Mesothelial cell of epicardium (in vitro differentiated cells): Measurements from ENCODE around the gene PRDM16. TPM values are rescaled to one million over a fixed set of nuclear protein-coding genes. Genes with fewer than 3 reads are reported as not detected.

Source experiments
- DNase-seq, 2 experiments: peaks; one replicate each; pipeline ENCODE4 v3.0.0; 2021; ENCODE audit warnings: low spot score in 2 of 2; ENCODE audit not compliant: unreplicated experiment in 2 of 2
- H3K27ac Mint-ChIP-seq: 2 replicates; pipeline ENCODE4 v1.8.0; 2021; ENCODE audit warnings: mixed read lengths
- H3K27me3 Mint-ChIP-seq: 2 replicates; pipeline ENCODE4 v1.8.0; 2021; ENCODE audit warnings: low read depth, mixed read lengths
- H3K36me3 Mint-ChIP-seq: 2 replicates; pipeline ENCODE4 v1.8.0; 2021; ENCODE audit warnings: mixed read lengths
- H3K4me1 Mint-ChIP-seq: 2 replicates; pipeline ENCODE4 v1.8.0; 2021; ENCODE audit warnings: mixed read lengths
- H3K4me3 Mint-ChIP-seq: 2 replicates; pipeline ENCODE4 v1.8.0; 2021; ENCODE audit warnings: mild to moderate bottlenecking, moderate library complexity, mixed read lengths
- H3K9me3 Mint-ChIP-seq: 2 replicates; pipeline ENCODE4 v1.8.0; 2021; ENCODE audit warnings: mixed read lengths
- total RNA-seq: library from RNA; stranded (reverse); gene quantifications from 3 replicates; pipeline ENCODE4 v1.2.1, GENCODE V29; 2021
- TF ChIP-seq, protein P1 (sequence below): fragments of 200-600 bp; sonication (generic); IDR thresholded peaks from one replicate; pipeline ENCODE4 v1.5.0; 2021; ENCODE audit warnings: antibody characterized with exemption; ENCODE audit not compliant: unreplicated experiment

The PRDM16 gene
- total RNA-seq, 1 donor from 2014 or later: 1.4 TPM

DNA sequence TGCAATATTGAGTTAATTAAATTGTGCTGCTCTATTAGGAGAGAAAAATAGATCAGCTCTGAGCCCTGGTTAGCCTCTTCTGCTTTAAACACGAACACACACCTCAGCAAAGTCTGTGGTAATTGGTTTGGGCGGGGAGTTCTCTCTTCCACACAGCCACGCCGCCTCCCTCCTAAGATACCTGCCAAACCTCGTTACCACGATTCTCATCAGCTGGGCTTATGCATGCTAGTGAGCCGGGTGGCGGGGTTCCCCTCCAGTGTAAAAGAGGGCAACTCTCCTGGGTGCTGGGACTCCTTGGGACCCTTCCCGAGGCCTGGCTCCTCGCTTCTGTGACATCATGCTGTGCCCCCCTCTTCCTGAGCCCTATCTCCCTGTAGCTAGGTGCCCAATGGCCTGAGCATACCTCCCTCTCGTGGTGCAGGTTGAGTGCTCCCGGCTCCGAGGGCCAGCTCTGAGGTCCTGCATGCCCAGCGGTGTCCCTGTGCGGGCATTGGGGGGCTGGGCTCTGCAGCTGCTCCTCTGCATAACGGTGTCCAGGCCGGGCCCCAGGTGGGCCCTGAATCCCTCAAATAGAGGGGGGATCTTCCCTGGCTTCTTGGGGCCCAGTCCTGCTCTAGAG lies 182.9 kb downstream of the PRDM16 start:
- TF ChIP-seq, protein P1, sequence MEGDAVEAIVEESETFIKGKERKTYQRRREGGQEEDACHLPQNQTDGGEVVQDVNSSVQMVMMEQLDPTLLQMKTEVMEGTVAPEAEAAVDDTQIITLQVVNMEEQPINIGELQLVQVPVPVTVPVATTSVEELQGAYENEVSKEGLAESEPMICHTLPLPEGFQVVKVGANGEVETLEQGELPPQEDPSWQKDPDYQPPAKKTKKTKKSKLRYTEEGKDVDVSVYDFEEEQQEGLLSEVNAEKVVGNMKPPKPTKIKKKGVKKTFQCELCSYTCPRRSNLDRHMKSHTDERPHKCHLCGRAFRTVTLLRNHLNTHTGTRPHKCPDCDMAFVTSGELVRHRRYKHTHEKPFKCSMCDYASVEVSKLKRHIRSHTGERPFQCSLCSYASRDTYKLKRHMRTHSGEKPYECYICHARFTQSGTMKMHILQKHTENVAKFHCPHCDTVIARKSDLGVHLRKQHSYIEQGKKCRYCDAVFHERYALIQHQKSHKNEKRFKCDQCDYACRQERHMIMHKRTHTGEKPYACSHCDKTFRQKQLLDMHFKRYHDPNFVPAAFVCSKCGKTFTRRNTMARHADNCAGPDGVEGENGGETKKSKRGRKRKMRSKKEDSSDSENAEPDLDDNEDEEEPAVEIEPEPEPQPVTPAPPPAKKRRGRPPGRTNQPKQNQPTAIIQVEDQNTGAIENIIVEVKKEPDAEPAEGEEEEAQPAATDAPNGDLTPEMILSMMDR: no peak
- no peak for DNase-seq
- peaks cover 44% of the 10 kb centered on the region for H3K27me3 Mint-ChIP-seq
- no peaks in the 10 kb centered on the region for H3K36me3 Mint-ChIP-seq
- no peak overlapping the region for H3K27ac Mint-ChIP-seq
- no peak overlapping the region for H3K4me3 Mint-ChIP-seq
- H3K4me1 Mint-ChIP-seq: peaks cover 21% of the 10 kb centered on the region
- no peaks in the 10 kb centered on the region for H3K9me3 Mint-ChIP-seq

DNA sequence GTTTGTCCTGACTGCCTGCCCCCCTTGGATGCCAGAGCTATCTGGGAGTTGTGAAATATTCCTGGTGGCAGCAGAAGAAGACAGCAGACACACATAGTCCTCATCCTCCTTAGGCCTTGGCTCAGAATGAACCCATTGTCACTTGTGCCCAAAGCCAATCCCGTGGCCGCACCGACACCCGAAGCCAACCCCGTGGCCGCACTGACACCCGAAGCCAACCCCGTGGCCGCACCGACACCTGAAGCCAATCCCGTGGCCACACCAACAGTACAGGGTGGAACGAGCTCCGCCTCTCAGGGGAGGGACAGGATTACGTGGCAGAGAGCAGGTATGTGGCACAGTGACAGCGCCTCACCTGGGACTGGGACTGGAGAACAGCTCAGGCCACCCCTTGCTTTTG lies 186.7 kb downstream of the PRDM16 start:
- Mint-ChIP-seq H3K4me3 (no peak overlapping the region), H3K36me3 (no peaks in the 10 kb centered on the region), H3K4me1 (peaks cover 4% of the 10 kb centered on the region), H3K9me3 (peaks cover 4% of the 10 kb centered on the region), H3K27ac (no peak overlapping the region), H3K27me3 (peaks cover 32% of the 10 kb centered on the region)
- TF ChIP-seq, protein P1: no peak
- DNase-seq: no peak

DNA sequence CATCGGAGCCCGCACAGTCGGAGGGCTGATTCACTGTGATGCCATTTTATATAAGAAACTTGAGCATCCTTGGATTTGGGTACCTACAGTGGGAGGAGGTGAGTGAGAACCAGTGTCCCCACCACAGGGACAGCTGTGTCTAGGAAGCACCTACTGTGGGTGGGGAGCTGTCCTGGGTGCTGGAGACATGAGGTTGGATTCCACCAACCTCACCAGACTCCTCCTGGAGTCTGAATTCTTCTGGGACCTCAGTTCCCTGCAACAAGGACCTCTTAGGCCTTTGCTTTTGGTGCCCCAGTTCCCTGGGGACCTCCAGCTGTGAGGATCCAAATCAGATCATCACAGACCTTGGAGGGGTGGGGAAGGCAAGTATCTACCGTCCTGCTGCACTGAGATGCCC lies 188.8 kb downstream of the PRDM16 start:
- H3K27me3 Mint-ChIP-seq: peaks cover 35% of the 10 kb centered on the region
- TF ChIP-seq, protein P1: no peak
- no peak overlapping the region for H3K4me3 Mint-ChIP-seq
- peaks cover 4% of the 10 kb centered on the region for H3K9me3 Mint-ChIP-seq
- H3K27ac Mint-ChIP-seq: no peak overlapping the region
- H3K36me3 Mint-ChIP-seq: no peaks in the 10 kb centered on the region
- DNase-seq: no peak
- peaks cover 4% of the 10 kb centered on the region for H3K4me1 Mint-ChIP-seq

DNA sequence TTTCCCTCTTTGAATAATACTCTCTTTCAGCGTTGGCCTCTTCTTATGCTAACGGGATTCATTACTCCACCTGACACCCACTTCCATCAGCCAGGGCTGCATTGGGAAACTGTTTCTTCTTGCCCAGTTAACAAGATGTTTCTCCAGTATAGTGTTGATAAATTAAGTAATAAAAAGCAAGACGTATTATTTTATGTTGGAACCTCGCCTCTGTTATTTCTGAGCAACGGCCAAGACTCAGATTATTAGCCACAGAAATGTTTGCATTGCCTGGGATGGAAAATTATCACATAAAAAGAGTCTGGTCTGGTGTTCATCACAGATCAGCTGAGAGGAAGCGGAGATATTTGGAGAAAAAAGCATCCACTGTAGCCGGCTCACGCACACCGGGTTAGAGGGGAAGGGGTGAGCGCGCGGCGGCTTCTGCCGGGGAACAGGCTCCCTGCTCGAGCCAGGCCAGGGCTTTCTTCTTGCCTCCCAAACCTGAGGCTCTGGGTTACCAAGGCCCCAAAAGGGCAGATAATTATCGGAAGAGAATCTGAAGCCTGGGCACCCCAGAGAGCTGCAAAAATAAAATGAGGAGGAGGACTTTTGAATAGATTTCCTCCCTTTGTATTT lies 189.5 kb downstream of the PRDM16 start:
- H3K9me3 Mint-ChIP-seq: peaks cover 4% of the 10 kb centered on the region
- peaks cover 40% of the 10 kb centered on the region for H3K27me3 Mint-ChIP-seq
- H3K4me1 Mint-ChIP-seq: peaks cover 4% of the 10 kb centered on the region
- TF ChIP-seq, protein P1: no peak
- no peak overlapping the region for H3K4me3 Mint-ChIP-seq
- no peak overlapping the region for H3K27ac Mint-ChIP-seq
- H3K36me3 Mint-ChIP-seq: no peaks in the 10 kb centered on the region
- no peak for DNase-seq

DNA sequence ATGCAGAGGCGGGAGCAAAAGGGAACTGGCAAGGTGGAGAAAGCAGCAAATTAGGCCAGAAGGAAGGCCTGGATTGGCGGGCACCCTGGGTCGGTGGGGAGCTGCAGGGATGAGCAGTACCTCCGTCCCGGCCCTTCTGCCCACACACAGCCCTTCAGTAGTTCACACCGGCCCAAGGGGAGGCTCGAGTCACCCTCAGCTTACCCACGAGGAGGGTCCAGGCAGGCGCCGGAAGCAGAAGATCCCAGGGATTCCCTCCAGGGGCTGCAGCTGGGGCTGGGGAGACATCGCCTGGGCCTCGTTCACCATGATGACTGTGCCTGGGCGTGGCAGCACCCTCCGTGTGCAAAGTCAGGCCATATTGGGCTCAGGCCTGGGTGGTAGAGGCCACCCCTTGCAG lies 190.0 kb downstream of the PRDM16 start:
- H3K27ac Mint-ChIP-seq: no peak overlapping the region
- H3K4me1 Mint-ChIP-seq: peaks cover 4% of the 10 kb centered on the region
- peaks cover 41% of the 10 kb centered on the region for H3K27me3 Mint-ChIP-seq
- TF ChIP-seq, protein P1: no peak
- peaks cover 4% of the 10 kb centered on the region for H3K9me3 Mint-ChIP-seq
- no peaks in the 10 kb centered on the region for H3K36me3 Mint-ChIP-seq
- no peak for DNase-seq
- H3K4me3 Mint-ChIP-seq: no peak overlapping the region
